Hematopoietic multipotent progenitor cell treated with erythropoietin and hydrocortisone succinate and interleukin-3 and kit ligand, for 17 days (in vitro differentiated cells): ENCODE results near the gene PRR22.

Experiments
- DNase-seq: peaks from one replicate; pipeline ENCODE4 v3.0.0-alpha.2; 2015; ENCODE audit warnings: low spot score

The PRR22 gene

DNA sequence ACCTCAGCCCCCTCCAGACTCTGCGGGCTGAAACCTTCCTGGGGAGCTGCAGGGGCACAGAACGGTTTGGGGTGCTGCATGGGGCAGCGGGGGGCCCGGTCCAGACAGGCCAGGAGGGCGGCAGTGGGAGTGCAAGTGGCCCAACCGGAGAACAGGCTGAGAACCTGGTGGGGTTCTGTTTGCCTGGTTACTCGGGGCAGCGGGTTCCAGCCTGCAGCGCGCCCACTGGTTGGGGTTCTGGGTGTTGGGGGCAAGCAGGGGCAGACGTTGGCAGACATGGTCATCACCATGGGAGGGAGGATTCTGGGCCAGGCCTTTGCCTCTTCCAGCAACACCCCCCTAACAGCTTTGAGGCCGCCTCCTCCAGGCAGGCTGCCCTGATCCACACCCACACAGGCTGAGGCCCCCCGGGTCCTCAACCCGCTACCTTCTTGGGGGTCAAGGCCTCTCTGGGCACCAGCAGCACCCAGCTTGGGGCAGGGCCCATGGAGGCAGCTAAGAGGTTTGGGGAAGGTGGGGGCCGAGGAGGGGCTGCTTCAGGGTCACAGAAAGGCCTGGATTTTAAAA, at the start of gene PRR22:
Gene PRR22, minus strand, starts transcription at position 166 of the 567 bp plus-strand sequence. Its CDS starts 86 bp downstream, at position 80.
- no peak for DNase-seq

- no peak for DNase-seq
These were observed 48.1 kb upstream of the PRR22 start for GRCh38 chr19:5832527-5833216.

DNA sequence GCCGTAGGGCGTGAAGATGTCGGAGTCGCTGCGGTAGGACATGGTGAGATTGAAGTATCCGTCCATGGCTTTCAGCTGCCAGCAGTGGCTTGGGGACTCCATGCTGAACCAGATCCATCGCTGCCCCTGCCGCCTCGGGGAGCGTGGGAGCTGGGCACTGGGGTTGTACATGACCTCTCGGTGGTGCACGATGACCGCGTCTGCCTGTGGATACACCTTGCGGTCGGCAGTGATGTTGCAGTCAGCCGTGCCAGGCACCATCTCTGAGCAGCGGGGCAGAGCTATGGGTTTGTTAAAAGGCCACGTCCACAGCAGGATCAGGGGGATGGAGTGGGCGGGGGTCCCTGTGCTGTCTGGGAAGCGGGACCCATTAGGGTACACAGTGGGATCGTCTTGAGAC, 47.5 kb upstream of the PRR22 start:
- DNase-seq: no peak

GRCh38 chr19:5831159-5831558, 46.6 kb upstream of the PRR22 start:
- no peak for DNase-seq

DNA sequence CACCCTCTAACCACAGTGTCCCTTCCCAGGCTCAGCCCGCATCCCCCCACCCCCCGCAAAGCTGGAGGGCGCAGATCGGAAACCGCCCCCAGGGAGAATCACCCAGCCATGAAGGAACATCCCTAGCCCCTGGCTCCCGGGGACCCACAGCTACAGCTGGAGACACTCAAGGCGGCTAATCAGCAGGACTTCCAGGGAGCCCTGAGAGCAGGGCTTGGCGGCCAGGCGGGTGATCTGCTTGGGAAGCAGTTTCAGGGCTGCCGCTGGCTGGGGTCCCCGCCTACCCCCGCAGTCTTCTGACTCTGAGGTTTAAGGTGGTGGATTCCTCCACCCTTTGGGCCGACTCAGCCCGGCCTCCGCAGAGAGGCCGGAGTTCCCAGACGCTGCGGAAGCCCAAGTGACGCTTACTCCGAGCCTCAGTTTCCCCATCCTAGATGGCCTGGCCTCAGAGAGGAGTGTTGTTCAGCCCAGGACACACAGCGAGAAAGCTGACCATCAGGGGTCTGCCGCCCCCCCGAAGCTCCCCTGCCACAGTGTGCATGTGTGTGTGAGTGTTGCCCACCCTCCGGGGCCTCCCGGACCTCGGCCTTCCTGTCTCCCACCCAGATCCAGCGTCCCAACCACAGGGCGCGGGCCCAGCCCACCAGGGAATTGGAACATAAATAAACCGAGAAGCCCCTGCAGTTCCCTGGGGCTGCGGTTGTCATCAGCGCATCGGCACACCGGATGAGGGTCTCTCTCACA, 45.2 kb upstream of the PRR22 start:
- DNase-seq: no peak

DNA sequence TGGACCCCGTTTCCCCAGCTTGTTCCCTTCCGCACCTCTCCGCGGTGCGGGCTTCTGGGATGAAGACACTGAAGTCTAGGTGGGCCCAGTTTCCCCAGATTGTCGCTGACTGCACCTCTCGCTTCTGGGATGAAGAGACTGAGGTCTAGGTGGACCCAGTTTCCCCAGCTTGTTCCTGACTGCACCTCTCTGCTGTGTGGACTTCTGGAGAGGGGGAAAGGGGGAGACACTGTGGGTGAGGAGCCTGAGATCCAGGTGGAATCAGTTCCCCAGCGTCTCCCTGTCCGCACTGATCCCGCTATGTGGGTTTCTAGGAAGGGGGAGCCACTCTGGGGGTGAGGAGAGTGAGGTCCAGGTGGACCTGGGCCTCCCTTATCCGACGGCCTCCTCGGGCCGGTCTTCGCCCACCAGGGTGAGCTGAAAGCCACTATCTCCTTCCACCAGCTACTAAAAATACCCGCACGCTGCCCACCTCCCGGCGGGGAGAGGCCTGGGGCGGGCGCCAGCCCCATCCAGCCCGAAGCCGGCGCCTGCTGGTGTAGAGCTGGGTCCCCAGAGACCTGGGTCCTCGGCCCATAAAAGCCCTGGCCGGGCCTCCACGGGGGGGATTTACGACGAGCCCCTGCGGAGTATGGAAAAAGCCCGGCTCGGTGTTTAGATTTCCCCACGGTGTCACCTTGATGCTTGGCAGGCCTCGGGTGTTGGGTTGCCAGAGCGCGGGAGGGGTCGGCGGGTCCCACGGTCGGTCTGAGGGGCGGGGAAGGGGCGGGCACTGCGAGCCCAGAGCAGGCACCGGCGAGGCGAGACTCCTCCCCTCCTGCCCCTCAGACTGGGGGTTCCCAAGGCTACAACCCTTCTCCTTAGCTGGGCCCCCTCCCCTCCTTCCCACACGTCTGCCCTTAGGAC, 44.4 kb upstream of the PRR22 start:
- DNase-seq: no peak

DNA sequence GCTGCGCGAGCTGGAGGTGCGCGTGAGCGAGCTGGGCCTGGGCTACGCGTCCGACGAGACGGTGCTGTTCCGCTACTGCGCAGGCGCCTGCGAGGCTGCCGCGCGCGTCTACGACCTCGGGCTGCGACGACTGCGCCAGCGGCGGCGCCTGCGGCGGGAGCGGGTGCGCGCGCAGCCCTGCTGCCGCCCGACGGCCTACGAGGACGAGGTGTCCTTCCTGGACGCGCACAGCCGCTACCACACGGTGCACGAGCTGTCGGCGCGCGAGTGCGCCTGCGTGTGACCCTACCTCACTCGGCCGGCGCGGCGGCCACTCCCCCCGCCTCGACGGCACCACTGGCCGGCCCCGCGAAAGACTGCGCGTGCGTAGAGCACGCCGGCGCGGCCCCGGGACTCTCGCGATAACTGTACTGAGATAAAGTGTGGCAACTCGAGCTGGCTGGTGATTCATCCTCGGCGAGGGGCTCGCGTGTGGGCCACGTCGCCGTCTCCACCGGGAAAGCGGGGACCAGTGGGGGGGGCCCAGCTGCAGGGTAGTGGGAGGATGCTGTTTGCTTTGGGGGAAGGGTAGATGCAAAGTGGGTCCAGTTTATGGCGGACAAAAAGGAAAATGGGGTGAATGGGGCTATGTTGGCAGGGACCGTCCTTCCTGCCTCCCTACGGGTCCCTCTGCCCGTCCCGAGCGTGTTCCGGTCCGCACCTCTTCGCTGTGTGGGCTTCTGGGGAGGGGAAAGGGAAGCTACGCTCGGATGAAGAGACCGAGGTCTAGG, 43.5 kb upstream of the PRR22 start:
- peak; percentile 80 for DNase-seq

DNA sequence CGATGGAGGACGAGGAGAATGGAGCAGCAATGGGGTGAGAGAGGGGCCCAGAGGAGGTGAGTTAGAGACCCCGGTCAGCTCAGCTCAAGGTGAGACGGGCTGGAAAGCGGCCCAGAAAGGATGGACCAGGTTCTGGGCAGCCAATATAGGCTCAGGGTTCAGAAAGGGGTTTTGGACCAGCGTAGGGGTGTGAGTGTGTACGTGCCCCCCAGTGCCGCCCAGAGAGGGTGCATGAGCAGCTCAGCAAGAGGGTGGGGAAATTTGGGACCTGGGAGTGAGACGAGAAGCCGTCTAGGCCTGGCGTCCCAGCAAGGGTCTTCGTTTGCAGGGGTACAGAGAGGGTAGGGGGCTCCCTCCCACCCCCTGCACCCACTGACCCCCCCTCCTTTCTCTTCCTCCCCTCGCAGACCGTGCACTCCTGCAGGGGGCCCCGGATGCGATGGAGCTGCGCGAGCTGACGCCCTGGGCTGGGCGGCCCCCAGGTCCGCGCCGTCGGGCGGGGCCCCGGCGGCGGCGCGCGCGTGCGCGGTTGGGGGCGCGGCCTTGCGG, 42.9 kb upstream of the PRR22 start:
- no peak for DNase-seq

GRCh38 chr19:5826531-5827341, 42.2 kb upstream of the PRR22 start:
- DNase-seq: peak; percentile 17

DNA sequence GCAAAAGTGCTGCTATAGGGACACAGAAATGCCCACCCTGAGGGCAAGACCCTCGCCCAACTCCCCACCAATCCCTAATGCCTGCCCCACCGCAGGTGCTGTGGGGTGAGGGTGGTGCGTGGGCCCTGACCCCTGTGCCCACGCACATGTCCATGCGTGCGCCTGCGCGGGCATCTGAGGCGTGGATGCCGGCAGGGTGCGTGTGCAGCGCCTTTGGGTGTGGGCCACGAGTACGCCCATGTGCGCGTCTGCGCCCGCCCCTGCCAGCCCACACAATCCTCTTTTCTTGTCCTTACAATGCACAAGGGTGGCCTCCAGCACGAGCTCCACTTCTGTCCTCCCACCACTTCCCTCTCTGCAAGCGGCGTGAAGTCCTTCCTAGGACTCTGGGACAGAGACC, 40.6 kb upstream of the PRR22 start:
- no peak for DNase-seq

DNA sequence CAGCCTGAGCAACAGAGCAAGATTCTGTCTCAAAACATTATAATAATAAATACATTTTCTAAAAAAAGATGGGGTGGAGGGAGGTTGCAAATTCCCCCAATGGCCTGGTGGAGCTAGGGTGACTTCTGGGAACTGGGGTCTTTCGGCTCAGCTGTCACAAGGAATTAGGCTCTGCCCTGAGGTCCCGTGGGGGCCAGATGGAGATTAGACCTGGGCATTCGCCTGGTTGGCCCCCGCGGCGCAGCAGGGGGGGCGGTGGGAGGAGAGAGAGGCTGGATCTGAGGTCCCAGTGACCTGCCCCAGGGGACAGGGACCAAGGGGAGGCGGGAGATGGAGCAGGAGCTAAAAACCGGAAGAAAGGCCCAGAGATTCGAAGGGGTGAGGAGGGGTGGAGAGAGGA, 40.2 kb upstream of the PRR22 start:
- no peak for DNase-seq

- peak; percentile 33 for DNase-seq
These were observed 39.2 kb upstream of the PRR22 start for GRCh38 chr19:5823579-5824281.

DNA sequence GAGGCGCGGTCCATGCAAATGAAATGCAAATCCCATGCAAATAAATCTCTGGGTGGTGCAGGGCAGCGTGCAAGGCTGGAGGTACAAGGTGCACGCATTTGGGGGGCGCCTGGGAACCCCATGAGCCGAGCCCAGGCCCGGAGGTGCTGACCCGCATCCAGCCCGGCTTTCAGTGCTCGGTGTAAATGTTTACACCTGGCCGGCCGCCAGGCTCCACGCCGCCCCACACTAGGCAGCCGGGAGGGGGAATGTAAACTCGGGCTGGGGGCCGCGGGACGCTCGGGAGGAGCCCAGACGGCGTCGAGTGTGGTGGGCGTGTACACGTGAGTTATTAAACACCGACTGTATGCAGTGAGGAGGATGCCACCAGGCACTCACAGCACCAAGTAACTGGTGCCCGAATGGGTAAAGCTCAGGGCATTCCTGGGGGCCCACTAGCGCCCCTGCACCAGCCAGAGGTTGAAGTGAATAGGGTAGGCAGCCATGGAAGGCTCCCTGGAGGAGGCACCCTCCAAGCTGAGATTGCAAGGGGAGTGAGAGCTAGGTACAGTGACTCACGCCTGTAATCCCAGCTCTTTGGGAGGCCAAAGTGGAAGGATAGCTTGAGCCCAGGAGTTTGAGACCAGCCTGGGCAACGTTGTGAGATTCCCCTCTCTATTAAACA, 37.8 kb upstream of the PRR22 start:
- DNase-seq: no peak

DNA sequence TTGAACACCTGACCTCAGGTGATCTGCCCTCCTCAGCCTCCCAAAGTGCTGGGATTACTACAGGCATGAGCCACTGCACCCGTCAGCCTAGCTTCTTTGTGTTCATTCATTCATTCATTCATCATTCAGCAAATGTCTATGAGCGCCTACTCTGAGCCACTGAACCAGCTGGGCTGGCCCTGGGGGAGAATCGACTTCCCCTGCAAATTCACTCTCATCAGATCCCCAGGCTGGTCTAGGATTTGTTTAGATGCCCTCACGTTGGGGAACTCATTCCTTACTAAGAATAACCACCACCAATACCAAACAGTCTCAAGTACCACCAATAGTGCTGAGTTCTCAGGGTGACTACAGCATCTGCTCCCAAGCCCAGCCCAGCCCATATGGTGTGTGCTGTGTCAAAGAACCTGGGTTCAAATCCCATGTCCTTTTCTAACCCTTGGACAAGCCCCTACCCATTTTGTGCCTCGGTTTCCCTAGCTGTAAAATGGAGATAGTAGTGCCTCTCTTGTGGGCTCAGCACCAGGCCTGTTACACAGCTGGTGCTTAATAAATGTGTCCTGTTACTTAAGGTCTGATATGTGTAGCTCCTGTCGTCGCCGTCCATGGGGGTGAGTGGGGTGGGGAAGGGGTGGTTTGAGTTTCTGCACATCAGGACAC, 37.1 kb upstream of the PRR22 start:
- no peak for DNase-seq

GRCh38 chr19:5820785-5821184, 36.2 kb upstream of the PRR22 start:
- DNase-seq: no peak

DNA sequence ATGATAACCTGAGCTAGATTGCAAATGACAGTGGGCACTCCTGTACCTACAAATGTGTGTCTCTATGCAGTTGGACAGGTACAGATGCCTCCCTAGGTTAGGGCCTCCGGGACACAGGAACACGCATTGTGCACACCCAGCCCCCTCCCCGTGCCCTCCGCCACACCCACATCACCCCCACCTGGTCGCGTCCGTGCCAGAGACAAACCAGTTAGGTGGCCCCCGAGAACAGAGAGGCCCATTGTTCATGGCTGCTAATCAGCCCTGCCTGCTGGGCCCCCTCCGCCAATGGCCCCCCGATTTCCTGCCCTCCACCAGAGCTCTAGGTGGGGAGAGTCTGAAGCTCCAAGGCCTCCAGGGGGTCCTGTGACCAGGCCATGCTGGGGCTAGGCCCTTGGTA, 34.0 kb upstream of the PRR22 start:
- no peak for DNase-seq

DNA sequence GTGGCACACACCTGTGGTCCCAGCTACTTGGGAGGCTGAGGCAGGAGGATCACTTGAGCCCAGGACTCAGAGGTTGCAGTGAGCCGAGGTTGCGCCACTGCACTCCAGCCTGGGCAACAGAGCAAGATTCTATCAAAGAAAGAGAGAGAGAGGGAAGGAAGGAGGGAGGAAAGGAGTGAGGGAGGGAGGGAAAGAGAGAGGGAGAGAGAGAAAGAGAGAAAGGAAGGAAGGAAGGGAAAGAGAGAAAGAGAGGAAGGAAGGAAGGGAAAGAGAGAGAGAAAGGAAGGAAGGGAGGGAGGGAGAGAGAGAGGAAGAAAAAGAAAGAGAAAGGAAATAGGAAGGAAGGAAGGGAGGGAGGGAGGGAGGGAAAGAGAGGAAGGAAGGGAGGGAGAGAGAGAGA, 32.7 kb upstream of the PRR22 start:
- DNase-seq: no peak

GRCh38 chr19:5814852-5815246, 30.3 kb upstream of the PRR22 start:
- DNase-seq: no peak
